ENCODE results near the gene PDE7B.

The PDE7B gene

DNA sequence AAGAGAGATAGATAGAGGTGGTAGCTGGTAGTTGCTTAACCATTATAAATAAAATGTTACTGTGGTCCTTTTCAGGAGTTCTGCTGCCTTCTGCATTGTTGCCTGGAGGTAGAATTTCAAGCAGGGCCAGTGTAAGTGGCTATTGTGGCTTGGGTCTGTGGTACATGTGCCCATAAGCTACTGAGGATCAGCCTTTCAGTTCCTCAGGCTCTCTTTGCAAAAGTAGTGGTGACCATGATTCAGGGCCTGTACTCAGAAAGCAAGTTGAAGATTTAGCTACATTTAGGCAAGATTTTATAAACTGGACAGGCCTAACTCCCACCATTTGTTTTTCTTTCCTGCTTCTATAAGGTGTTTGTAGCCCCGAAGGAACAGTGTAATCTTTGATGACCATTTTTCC, 199.0 kb downstream of the PDE7B start:
- no peak overlapping the region for H3K27ac ChIP-seq (replicated peaks)

DNA sequence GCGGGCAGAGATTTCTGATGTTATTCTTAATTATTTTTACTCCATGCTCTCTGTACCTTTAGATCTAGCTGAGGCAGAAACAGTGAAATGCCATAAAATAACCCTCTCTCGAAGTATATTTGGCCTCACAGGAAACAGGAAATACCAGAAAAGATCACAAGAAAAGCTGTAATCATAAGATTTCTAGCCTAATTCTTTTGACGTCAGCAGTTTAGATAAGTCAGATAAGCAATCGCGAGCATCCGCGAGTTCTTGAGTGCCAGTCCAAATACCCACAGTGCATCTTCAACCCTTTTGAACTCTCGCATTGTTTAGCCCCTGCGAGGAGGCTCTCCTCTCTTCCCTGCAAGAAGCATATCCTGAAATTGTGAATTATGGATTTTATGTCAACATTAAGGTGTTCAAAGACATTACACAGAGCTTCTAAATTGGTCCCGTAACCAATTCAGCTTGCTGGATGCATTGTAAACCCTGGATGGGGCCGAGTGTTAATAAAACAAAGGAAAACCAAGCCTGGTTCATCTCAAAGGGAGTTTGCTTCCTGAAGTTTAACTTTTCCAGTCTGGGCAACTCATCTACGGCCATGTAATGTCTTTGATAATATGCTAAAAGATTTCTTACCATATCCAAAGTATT, 199.8 kb downstream of the PDE7B start:
- Histone ChIP-seq H3K27me3 (ENCODE audit: insufficient read depth, poor library complexity, severe bottlenecking) (peaks cover 3% of the 10 kb centered on the region), H3K27ac (replicated peaks) (no peak overlapping the region), H3K4me3 (replicated peaks; ENCODE audit: insufficient read depth, low read length) (no peak overlapping the region)
- TF ChIP-seq POLR2AphosphoS5 (IDR thresholded peaks at IDR 0.05; ENCODE audit: low read depth) (no peak), SPI1 (IDR thresholded peaks at IDR 0.05; ENCODE audit: borderline replicate concordance, low read depth) (no peak), GABPA (IDR thresholded peaks at IDR 0.05; ENCODE audit: low read depth) (no peak)
- TF ChIP-seq, protein P1, sequence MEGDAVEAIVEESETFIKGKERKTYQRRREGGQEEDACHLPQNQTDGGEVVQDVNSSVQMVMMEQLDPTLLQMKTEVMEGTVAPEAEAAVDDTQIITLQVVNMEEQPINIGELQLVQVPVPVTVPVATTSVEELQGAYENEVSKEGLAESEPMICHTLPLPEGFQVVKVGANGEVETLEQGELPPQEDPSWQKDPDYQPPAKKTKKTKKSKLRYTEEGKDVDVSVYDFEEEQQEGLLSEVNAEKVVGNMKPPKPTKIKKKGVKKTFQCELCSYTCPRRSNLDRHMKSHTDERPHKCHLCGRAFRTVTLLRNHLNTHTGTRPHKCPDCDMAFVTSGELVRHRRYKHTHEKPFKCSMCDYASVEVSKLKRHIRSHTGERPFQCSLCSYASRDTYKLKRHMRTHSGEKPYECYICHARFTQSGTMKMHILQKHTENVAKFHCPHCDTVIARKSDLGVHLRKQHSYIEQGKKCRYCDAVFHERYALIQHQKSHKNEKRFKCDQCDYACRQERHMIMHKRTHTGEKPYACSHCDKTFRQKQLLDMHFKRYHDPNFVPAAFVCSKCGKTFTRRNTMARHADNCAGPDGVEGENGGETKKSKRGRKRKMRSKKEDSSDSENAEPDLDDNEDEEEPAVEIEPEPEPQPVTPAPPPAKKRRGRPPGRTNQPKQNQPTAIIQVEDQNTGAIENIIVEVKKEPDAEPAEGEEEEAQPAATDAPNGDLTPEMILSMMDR (IDR thresholded peaks at IDR 0.05; ENCODE audit: insufficient read depth, low read length) = no peak
- TF ChIP-seq, protein P2, sequence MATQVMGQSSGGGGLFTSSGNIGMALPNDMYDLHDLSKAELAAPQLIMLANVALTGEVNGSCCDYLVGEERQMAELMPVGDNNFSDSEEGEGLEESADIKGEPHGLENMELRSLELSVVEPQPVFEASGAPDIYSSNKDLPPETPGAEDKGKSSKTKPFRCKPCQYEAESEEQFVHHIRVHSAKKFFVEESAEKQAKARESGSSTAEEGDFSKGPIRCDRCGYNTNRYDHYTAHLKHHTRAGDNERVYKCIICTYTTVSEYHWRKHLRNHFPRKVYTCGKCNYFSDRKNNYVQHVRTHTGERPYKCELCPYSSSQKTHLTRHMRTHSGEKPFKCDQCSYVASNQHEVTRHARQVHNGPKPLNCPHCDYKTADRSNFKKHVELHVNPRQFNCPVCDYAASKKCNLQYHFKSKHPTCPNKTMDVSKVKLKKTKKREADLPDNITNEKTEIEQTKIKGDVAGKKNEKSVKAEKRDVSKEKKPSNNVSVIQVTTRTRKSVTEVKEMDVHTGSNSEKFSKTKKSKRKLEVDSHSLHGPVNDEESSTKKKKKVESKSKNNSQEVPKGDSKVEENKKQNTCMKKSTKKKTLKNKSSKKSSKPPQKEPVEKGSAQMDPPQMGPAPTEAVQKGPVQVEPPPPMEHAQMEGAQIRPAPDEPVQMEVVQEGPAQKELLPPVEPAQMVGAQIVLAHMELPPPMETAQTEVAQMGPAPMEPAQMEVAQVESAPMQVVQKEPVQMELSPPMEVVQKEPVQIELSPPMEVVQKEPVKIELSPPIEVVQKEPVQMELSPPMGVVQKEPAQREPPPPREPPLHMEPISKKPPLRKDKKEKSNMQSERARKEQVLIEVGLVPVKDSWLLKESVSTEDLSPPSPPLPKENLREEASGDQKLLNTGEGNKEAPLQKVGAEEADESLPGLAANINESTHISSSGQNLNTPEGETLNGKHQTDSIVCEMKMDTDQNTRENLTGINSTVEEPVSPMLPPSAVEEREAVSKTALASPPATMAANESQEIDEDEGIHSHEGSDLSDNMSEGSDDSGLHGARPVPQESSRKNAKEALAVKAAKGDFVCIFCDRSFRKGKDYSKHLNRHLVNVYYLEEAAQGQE (IDR thresholded peaks at IDR 0.05; ENCODE audit: insufficient replicate concordance, low read depth) = no peak
- no peak for DNase-seq (ENCODE audit: low read depth in 1 of 2, low spot score in 1 of 2)

More for the DNA sequence above, 199.0 kb downstream of the PDE7B start:
- TF ChIP-seq POLR2AphosphoS5 (IDR thresholded peaks at IDR 0.05; ENCODE audit: low read depth) (no peak), GABPA (IDR thresholded peaks at IDR 0.05; ENCODE audit: low read depth) (no peak), SPI1 (IDR thresholded peaks at IDR 0.05; ENCODE audit: borderline replicate concordance, low read depth) (no peak)
- TF ChIP-seq, protein P1 (IDR thresholded peaks at IDR 0.05; ENCODE audit: insufficient read depth, low read length) = no peak
- TF ChIP-seq, protein P2 (IDR thresholded peaks at IDR 0.05; ENCODE audit: insufficient replicate concordance, low read depth) = no peak
- no peak for DNase-seq (ENCODE audit: low read depth in 1 of 2, low spot score in 1 of 2)
- Histone ChIP-seq H3K27me3 (ENCODE audit: insufficient read depth, poor library complexity, severe bottlenecking) (peaks cover 3% of the 10 kb centered on the region), H3K4me3 (replicated peaks; ENCODE audit: insufficient read depth, low read length) (no peak overlapping the region)

DNA sequence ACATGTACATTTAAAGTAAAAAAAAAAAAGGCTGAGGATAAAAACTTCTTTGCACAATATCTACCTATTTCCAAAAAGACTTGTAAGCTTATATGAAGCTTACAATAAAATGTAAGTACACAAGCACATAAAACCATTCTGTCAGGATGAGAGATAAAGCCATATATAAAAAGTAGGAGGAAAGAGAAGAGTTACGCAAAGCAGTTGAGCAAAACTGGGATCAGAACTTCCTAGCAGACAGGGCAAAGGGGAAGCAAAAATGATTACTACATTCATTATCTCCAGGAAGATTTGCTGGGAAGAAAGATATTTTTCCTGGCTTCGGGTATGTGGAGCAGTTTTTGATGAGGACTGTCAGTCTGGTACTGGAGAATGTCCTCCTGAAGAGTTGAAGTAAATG, 200.5 kb downstream of the PDE7B start:
- no peak for DNase-seq (ENCODE audit: low read depth in 1 of 2, low spot score in 1 of 2)
- Histone ChIP-seq H3K27me3 (ENCODE audit: insufficient read depth, poor library complexity, severe bottlenecking) (peaks cover 2% of the 10 kb centered on the region), H3K4me3 (replicated peaks; ENCODE audit: insufficient read depth, low read length) (no peak overlapping the region), H3K27ac (replicated peaks) (no peak overlapping the region)
- TF ChIP-seq GABPA (IDR thresholded peaks at IDR 0.05; ENCODE audit: low read depth) = no peak
- TF ChIP-seq POLR2AphosphoS5 (IDR thresholded peaks at IDR 0.05; ENCODE audit: low read depth) = no peak
- TF ChIP-seq SPI1 (IDR thresholded peaks at IDR 0.05; ENCODE audit: borderline replicate concordance, low read depth) = no peak
- TF ChIP-seq, protein P1 (IDR thresholded peaks at IDR 0.05; ENCODE audit: insufficient read depth, low read length) = no peak
- TF ChIP-seq, protein P2 (IDR thresholded peaks at IDR 0.05; ENCODE audit: insufficient replicate concordance, low read depth) = no peak
